ENCODE measurements around the gene MMP19. TPM values are rescaled to one million over a fixed set of nuclear protein-coding genes. Genes with fewer than 3 reads are reported as not detected.
"Not testable (repeated sequence)": the region's sequence is repeated elsewhere in the genome, so short reads cannot be mapped to it uniquely, and the experiment has no call there.

The MMP19 gene, protein sequence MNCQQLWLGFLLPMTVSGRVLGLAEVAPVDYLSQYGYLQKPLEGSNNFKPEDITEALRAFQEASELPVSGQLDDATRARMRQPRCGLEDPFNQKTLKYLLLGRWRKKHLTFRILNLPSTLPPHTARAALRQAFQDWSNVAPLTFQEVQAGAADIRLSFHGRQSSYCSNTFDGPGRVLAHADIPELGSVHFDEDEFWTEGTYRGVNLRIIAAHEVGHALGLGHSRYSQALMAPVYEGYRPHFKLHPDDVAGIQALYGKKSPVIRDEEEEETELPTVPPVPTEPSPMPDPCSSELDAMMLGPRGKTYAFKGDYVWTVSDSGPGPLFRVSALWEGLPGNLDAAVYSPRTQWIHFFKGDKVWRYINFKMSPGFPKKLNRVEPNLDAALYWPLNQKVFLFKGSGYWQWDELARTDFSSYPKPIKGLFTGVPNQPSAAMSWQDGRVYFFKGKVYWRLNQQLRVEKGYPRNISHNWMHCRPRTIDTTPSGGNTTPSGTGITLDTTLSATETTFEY
- total RNA-seq (under 1 TPM in 1 of 2 experiments, not detected in 1; 0.55 TPM), polyA plus RNA-seq (not detected), total RNA-seq (0 to 0.17 (median 0) reads per million in 6 experiments)

DNA sequence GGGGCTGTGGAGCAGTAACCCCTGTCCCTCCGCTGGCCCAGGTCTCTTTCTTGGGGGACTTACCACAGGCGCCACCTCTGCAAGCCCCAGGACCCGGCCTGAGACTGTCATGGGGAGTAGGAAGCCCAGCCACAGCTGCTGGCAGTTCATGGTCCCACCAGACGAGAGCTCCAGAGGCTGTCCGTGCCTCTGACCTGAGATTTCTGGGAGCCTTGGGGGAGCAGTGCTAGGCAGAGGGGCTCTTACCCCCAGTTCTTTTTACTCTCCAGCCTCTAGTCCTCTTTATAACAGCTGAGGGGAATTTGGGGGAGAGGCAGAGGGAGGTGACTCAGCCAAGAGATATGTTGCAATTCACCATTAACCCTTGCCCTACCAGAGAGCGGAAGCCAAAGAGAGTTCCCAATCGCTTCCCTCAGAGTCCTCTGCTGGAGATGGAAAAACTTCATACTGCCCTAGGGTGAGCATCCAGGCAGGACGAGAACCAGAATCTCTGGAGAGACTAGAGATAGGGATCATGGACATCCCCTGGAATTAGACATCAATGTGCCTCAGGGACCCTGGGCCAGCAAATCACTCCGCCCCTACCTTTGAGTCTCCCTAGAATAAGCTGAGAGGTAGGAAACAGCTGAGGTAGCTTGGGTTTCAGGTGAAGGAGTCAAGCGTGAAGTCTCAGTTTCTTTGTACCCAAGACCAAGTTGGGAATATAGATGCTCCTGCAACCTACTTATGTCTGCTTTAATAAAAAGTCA, at the start of gene MMP19:
Gene MMP19 (minus strand): TSS at position 256 of the 749 bp plus-strand sequence. CDS start 106 bp downstream, at position 150.
- ATAC-seq (no peak), DNase-seq (no peak)
- Mint-ChIP-seq H3K4me1 (peaks cover 1 to 5% (median 4%) of the 10 kb centered on the region in 4 donors), H3K4me3 (no peak within 1 kb of the TSS), H3K36me3 (no peaks in the 10 kb centered on the region), H3K27ac (peak within 1 kb of the TSS in 3 of 10 donors; percentile 3 to 40 (median 24)), H3K9me3 (no peaks in the 10 kb centered on the region), H3K27me3 (peaks cover 0 to 2% (median 0%) of the 10 kb centered on the region in 5 donors)
- POLR2A ChIA-PET: no interaction called here

- Mint-ChIP-seq H3K9me3 (no peaks in the 10 kb centered on the region), H3K4me1 (peaks cover 0 to 1% (median 0%) of the 10 kb centered on the region in 4 donors), H3K36me3 (no peaks in the 10 kb centered on the region), H3K27ac (no peak overlapping the region), H3K4me3 (no peak overlapping the region), H3K27me3 (no peaks in the 10 kb centered on the region)
- POLR2A ChIA-PET: interaction anchor here (0.7 kb wide), 1 partner anchor 60 kb away, joined by 3 read pairs; no protein-coding TSS in a partner anchor
- ATAC-seq (no peak), DNase-seq (no peak)
Observed at GRCh38 chr12:55891310-55891709, 48.6 kb upstream of the MMP19 start.

DNA sequence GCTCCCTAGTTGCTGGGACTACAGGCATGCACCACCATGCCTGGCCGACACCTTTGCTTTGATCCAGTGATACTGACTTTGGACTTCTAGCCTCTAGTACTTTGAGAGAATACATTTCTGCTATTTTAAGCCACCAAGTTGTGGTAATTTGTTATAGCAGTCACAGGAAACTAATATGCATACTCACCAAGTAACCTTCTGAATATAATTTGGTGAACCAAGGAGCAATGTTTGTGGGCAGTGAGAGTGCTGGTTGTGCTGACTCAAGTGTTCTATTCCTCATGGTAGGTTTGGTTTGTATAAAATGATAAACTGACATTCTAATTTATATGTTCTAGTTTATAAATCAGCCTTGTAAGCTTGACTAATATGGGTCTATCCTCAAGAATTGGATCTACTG, 42.4 kb upstream of the MMP19 start:
- H3K27me3 Mint-ChIP-seq: no peaks in the 10 kb centered on the region
- H3K9me3 Mint-ChIP-seq: peaks cover 0 to 2% (median 0%) of the 10 kb centered on the region in 9 donors
- peaks cover 0 to 16% (median 5%) of the 10 kb centered on the region in 4 donors for H3K4me1 Mint-ChIP-seq
- H3K4me3 Mint-ChIP-seq: no peak overlapping the region
- no peak for ATAC-seq
- DNase-seq: no peak
- no peaks in the 10 kb centered on the region for H3K36me3 Mint-ChIP-seq
- POLR2A ChIA-PET: no interaction called here
- H3K27ac Mint-ChIP-seq: no peak overlapping the region

- POLR2A ChIA-PET: no interaction called here
- H3K36me3 Mint-ChIP-seq: peaks cover 0 to 15% (median 10%) of the 10 kb centered on the region in 3 donors
- no peak for ATAC-seq
Observed at GRCh38 chr12:55877824-55878223, 35.1 kb upstream of the MMP19 start.

DNA sequence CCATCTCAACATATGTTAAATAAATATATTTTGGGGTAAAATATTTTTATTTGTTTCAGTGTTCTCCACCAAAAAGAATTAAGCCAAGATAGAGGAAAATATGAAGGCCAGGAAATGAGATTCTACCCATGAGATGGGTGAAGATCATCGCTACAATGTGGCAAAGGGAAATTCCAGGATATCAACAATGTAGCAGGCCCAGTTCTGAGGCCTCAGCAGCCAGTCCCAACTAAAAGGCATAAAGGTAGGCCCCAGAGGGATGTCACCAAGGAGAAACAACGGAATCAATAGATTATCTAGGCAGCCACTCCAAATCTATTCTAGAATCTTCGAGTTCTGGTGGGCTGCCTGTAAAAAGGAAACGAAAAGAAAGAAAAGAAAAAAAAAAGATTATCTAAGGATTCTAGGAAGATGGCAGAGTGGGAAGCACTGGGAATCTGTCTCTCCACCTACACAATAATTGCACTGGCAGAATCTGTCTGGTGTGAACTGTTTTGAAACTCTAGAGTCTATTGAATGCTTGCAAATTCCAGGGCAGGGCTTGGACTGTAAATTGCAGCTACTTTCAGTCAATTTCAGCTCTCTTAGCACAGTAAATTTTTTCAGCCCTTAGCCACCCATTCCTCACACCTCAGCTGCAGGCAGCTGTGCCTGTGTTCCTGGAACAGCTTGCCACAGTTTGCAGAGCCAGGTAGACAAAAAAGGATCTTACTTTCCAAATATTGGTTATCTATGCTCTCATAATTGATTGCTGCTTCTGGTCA, 33.1 kb upstream of the MMP19 start:
- Mint-ChIP-seq H3K4me1 (peaks cover 0 to 3% (median 1%) of the 10 kb centered on the region in 4 donors), H3K27ac (no peak overlapping the region), H3K4me3 (no peak overlapping the region), H3K27me3 (no peaks in the 10 kb centered on the region), H3K36me3 (peaks cover 0 to 15% (median 10%) of the 10 kb centered on the region in 3 donors), H3K9me3 (peaks cover 0 to 11% (median 9%) of the 10 kb centered on the region in 9 donors)
- DNase-seq (no peak), ATAC-seq (no peak)
- POLR2A ChIA-PET: no interaction called here

More at GRCh38 chr12:55877824-55878223, 35.1 kb upstream of the MMP19 start:
- no peak for DNase-seq
- Mint-ChIP-seq H3K27ac (no peak overlapping the region), H3K27me3 (no peaks in the 10 kb centered on the region), H3K9me3 (peaks cover 0 to 11% (median 9%) of the 10 kb centered on the region in 9 donors), H3K4me3 (no peak overlapping the region), H3K4me1 (peaks cover 0 to 10% (median 5%) of the 10 kb centered on the region in 4 donors)

DNA sequence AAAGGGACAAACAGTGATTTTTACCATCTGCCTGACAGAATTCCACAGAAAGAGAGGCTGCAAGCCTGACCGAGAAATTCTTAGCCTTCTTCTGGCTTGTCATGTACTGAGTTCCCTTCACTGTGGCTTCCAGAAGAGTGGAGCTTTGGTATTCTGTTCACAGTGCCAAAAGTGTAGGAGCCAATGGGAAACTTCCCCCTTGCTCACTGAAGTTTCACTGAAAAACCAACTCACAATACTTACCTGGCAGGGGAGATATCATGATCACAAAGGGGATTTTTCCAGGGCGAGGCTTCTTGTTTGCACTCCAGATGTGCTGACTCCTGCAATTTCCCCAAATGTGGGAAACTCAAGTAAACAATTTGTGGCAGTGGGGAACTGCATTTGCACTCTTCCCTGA, 31.7 kb upstream of the MMP19 start:
- ATAC-seq (no peak), DNase-seq (no peak)
- H3K4me1 Mint-ChIP-seq: no peaks in the 10 kb centered on the region
- peaks cover 0 to 15% (median 10%) of the 10 kb centered on the region in 3 donors for H3K36me3 Mint-ChIP-seq
- no peak overlapping the region for H3K4me3 Mint-ChIP-seq
- H3K27ac Mint-ChIP-seq: no peak overlapping the region
- H3K9me3 Mint-ChIP-seq: peaks cover 0 to 11% (median 9%) of the 10 kb centered on the region in 9 donors
- no peaks in the 10 kb centered on the region for H3K27me3 Mint-ChIP-seq
- POLR2A ChIA-PET: no interaction called here

DNA sequence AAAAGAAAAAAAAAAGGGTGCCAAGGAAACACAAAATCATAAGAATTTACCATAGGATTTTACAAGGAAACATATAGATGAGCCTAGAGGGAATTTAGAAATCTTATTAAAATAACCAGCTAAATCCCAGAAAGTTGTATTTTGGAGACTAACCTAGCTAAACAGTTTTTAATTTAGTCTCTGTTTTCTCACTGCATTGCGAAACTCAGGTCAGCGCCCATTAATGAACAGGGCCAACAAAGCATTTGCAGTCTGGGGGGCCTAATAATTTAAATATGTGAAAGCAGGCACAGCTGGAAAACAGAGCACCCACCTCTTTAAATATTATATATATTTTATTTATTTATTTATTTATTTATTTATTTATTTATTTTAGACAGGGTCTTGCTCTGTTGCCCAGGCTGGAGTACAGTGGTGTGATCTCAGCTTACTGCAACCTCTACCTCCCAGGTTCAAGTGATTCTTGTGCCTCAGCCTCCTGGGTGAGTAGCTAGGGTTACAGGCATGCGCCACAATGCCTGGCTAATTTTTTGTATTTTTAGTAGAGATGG, 23.8 kb upstream of the MMP19 start:
- peak overlapping the region in 1 of 10 donors; percentile 32 for H3K27ac Mint-ChIP-seq
- POLR2A ChIA-PET: interaction anchor here (0.6 kb wide), 1 partner anchor 17 kb away, joined by 3 read pairs; no protein-coding TSS in a partner anchor
- H3K27me3 Mint-ChIP-seq, H3K36me3 Mint-ChIP-seq, ATAC-seq, H3K4me3 Mint-ChIP-seq, H3K4me1 Mint-ChIP-seq, DNase-seq: not testable (repeated sequence)
- H3K9me3 Mint-ChIP-seq: peaks cover 0 to 18% (median 0%) of the 10 kb centered on the region in 9 donors

DNA sequence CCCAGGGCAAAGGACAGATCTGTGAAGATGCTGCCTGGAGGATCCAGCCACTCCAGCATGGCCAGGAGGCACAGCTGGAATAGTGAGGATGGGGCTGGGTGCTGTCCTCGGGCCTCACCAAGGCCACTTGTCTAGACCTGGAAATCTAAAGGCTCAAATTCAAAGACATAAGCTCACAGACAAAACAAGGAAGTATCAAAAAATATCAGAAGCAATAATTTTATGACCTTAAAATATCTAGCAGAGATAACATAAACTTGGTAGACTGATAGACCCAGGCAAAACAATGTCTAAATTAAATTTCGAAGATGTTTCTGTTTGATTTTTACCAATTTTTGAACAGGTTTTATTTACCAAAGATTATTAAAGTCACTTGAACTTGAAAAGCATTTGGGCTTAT, 22.6 kb upstream of the MMP19 start:
- Mint-ChIP-seq H3K4me1 (no peaks in the 10 kb centered on the region), H3K9me3 (peaks cover 0 to 18% (median 0%) of the 10 kb centered on the region in 9 donors), H3K4me3 (no peak overlapping the region), H3K36me3 (peaks cover 0 to 4% (median 0%) of the 10 kb centered on the region in 3 donors), H3K27me3 (no peaks in the 10 kb centered on the region), H3K27ac (no peak overlapping the region)
- DNase-seq (no peak), ATAC-seq (no peak)
- POLR2A ChIA-PET: interaction anchor here (0.5 kb wide), 1 partner anchor 195 kb away, joined by 3 read pairs; no protein-coding TSS in a partner anchor

- not testable (repeated sequence) for H3K27ac Mint-ChIP-seq, H3K36me3 Mint-ChIP-seq, H3K27me3 Mint-ChIP-seq, H3K4me1 Mint-ChIP-seq, ATAC-seq, H3K4me3 Mint-ChIP-seq, DNase-seq
- POLR2A ChIA-PET: interaction anchor here (0.7 kb wide), 2 partner anchors 327 to 1392 kb away, joined by 5 to 7 read pairs; no protein-coding TSS in a partner anchor
- H3K9me3 Mint-ChIP-seq: peaks cover 0 to 18% (median 0%) of the 10 kb centered on the region in 9 donors
Observed at GRCh38 chr12:55862931-55863330, 20.2 kb upstream of the MMP19 start.

DNA sequence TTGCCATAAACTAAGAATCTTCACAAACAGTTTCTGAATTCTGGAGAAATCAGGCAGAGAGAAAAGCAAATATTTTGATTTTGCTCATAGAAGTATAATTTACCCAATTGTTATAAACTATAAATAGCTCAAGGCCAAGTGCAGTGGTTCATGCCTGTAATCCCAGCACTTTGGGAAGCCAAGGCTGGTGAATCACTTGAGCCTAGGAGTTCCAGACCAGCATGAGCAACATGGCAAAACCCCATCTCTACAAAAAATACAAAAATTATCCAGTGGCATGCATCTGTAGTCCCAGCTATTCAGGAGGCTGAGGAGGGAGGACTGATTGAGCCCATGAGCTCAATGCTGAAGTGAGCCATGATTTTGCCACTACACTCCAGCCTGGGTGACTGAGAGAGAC, 19.6 kb upstream of the MMP19 start:
- Mint-ChIP-seq H3K4me3 (no peak overlapping the region), H3K27ac (no peak overlapping the region), H3K9me3 (peaks cover 0 to 15% (median 0%) of the 10 kb centered on the region in 9 donors), H3K4me1 (no peaks in the 10 kb centered on the region), H3K27me3 (no peaks in the 10 kb centered on the region), H3K36me3 (peaks cover 0 to 4% (median 0%) of the 10 kb centered on the region in 3 donors)
- DNase-seq (no peak), ATAC-seq (no peak)
- POLR2A ChIA-PET: no interaction called here

- no peak for DNase-seq
- POLR2A ChIA-PET: no interaction called here
- H3K4me3 Mint-ChIP-seq: no peak overlapping the region
- peaks cover 0 to 4% (median 0%) of the 10 kb centered on the region in 3 donors for H3K36me3 Mint-ChIP-seq
- no peaks in the 10 kb centered on the region for H3K4me1 Mint-ChIP-seq
- no peaks in the 10 kb centered on the region for H3K27me3 Mint-ChIP-seq
- ATAC-seq: no peak
- H3K27ac Mint-ChIP-seq: no peak overlapping the region
- peaks cover 0 to 15% (median 0%) of the 10 kb centered on the region in 9 donors for H3K9me3 Mint-ChIP-seq
Observed at GRCh38 chr12:55861871-55862270, 19.1 kb upstream of the MMP19 start.

- POLR2A ChIA-PET: interaction anchor here (0.7 kb wide), 2 partner anchors 15 to 33 kb away, joined by 3 to 4 read pairs; no protein-coding TSS in a partner anchor
- H3K4me1 Mint-ChIP-seq: no peaks in the 10 kb centered on the region
- H3K4me3 Mint-ChIP-seq: no peak overlapping the region
- H3K9me3 Mint-ChIP-seq: peaks cover 0 to 15% (median 0%) of the 10 kb centered on the region in 9 donors
- ATAC-seq (no peak), DNase-seq (no peak)
- peaks cover 0 to 4% (median 0%) of the 10 kb centered on the region in 3 donors for H3K36me3 Mint-ChIP-seq
- H3K27me3 Mint-ChIP-seq: no peaks in the 10 kb centered on the region
- H3K27ac Mint-ChIP-seq: no peak overlapping the region
Observed at GRCh38 chr12:55861396-55861795, 18.7 kb upstream of the MMP19 start.

Data from naive thymus-derived CD8-positive, alpha-beta T cell (primary cell).